Ishikawa (cell line): ENCODE data around the gene MACF1.

Experiments
- CREB1 ChIP-seq: IDR thresholded peaks from 2 replicates; pipeline ENCODE4 v1.6.1; 2012; ENCODE audit warnings: low read depth
- EGR1 ChIP-seq: IDR thresholded peaks from 2 replicates; pipeline ENCODE4 v1.6.1; 2012
- EP300 ChIP-seq: IDR thresholded peaks from 2 replicates; pipeline ENCODE4 v1.6.1; 2012; ENCODE audit warnings: borderline replicate concordance
- FOXM1 ChIP-seq: IDR thresholded peaks from 2 replicates; pipeline ENCODE4 v1.6.1; 2012; ENCODE audit warnings: low read depth, borderline replicate concordance
- RAD21 ChIP-seq: IDR thresholded peaks from 2 replicates; pipeline ENCODE4 v1.6.1; 2012; ENCODE audit warnings: low read depth
- TAF1 ChIP-seq: IDR thresholded peaks from 2 replicates; pipeline ENCODE4 v1.6.1; 2012; ENCODE audit warnings: low read depth, mild to moderate bottlenecking
- YY1 ChIP-seq: IDR thresholded peaks from 2 replicates; pipeline ENCODE4 v1.6.1; 2012; ENCODE audit warnings: low read depth
- TF ChIP-seq, protein P1 (sequence below): IDR thresholded peaks from 2 replicates; pipeline ENCODE4 v1.6.1; 2012
- TF ChIP-seq, protein P2 (sequence below): IDR thresholded peaks from 2 replicates; pipeline ENCODE4 v1.6.1; 2012; ENCODE audit warnings: low read depth, mild to moderate bottlenecking

DNA sequence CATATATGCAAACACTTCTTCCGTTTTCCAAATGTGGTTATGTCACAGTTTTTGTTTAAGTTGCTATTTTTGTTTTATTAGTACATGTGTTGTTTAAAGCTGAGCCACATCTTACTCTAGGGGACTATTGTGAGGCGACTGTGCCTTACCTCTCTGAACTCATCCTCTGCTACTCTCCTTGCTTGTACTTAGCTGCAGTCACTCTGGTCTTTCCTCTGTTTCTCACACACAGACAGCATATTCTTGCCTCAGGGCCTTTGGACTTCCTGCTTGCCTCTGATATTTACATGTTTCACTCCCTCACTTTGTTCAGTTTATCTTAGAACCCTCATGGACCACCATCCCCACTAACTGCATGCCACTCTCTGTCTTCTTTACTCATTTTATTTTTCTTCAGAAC, 101.1 kb downstream of the MACF1 start:
- no peak for TF ChIP-seq FOXM1
- no peak for TF ChIP-seq CREB1
- TF ChIP-seq, protein P1, sequence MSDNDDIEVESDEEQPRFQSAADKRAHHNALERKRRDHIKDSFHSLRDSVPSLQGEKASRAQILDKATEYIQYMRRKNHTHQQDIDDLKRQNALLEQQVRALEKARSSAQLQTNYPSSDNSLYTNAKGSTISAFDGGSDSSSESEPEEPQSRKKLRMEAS = no peak
- TF ChIP-seq TAF1 = no peak
- no peak for TF ChIP-seq EP300
- no peak for TF ChIP-seq RAD21
- TF ChIP-seq EGR1 = no peak
- TF ChIP-seq YY1 = no peak
- TF ChIP-seq, protein P2, sequence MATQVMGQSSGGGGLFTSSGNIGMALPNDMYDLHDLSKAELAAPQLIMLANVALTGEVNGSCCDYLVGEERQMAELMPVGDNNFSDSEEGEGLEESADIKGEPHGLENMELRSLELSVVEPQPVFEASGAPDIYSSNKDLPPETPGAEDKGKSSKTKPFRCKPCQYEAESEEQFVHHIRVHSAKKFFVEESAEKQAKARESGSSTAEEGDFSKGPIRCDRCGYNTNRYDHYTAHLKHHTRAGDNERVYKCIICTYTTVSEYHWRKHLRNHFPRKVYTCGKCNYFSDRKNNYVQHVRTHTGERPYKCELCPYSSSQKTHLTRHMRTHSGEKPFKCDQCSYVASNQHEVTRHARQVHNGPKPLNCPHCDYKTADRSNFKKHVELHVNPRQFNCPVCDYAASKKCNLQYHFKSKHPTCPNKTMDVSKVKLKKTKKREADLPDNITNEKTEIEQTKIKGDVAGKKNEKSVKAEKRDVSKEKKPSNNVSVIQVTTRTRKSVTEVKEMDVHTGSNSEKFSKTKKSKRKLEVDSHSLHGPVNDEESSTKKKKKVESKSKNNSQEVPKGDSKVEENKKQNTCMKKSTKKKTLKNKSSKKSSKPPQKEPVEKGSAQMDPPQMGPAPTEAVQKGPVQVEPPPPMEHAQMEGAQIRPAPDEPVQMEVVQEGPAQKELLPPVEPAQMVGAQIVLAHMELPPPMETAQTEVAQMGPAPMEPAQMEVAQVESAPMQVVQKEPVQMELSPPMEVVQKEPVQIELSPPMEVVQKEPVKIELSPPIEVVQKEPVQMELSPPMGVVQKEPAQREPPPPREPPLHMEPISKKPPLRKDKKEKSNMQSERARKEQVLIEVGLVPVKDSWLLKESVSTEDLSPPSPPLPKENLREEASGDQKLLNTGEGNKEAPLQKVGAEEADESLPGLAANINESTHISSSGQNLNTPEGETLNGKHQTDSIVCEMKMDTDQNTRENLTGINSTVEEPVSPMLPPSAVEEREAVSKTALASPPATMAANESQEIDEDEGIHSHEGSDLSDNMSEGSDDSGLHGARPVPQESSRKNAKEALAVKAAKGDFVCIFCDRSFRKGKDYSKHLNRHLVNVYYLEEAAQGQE = no peak
